ENCODE measurements around the gene TNFSF10. TPM values are rescaled to one million over a fixed set of nuclear protein-coding genes. Genes with fewer than 3 reads are reported as not detected.

Gene TNFSF10
- total and polyA plus RNA-seq, 9 donors = 9.6 to 51.5 (median 13.6) TPM

Small RNAs within 50 kb of the gene (small RNA-seq; reads per million reads assigned to genes)
- gene AC007919.1 = not detected

Other genes with a start within 250 kb of the TNFSF10 start
- not detected for gene GHSR, start 75.0 kb downstream of the TNFSF10 start, total RNA-seq
- gene GHSR, start 75.0 kb downstream of the TNFSF10 start, polyA plus RNA-seq = not detected
- gene NCEH1, start 187.6 kb upstream of the TNFSF10 start, total RNA-seq = 1 to 10 TPM; 3.5 to 6.9 (median 4.5) TPM
- 10 to 100 TPM in 1 of 2 donors, 1 to 10 TPM in 1; 1.4 to 15.8 TPM for gene NCEH1, start 187.6 kb upstream of the TNFSF10 start, polyA plus RNA-seq
- gene ECT2, start 227.3 kb upstream of the TNFSF10 start, total RNA-seq = 10 to 100 TPM in 1 of 7 donors, 1 to 10 TPM in 6; 1.5 to 11.7 (median 2.2) TPM
- gene ECT2, start 227.3 kb upstream of the TNFSF10 start, polyA plus RNA-seq = 1 to 10 TPM; 1.7 to 4.0 TPM